DND-41 (cell line): ENCODE data around the gene GOSR2.

Experiments used
- ATAC-seq: fragments of 200-7000 bp; cut with Tn5 transposase; 3 replicates; pipeline ENCODE4 v1.9.1; 2021; ENCODE audit warnings: low read depth; ENCODE audit not compliant: insufficient read depth
- DNase-seq: peaks from one replicate; pipeline ENCODE4 v3.0.0-alpha.2; 2020
- H2AFZ ChIP-seq: 2 replicates; pipeline ENCODE4 v1.6.0; 2012; ENCODE audit warnings: low read depth, low read length
- H3K27ac ChIP-seq: 2 replicates; pipeline ENCODE4 v1.5.1; 2012; ENCODE audit warnings: low read length, inconsistent platforms
- H3K27me3 ChIP-seq: fragments of 200-600 bp; sonication (generic); 2 replicates; pipeline ENCODE4 v1.6.0; 2012; ENCODE audit warnings: low read length, mild to moderate bottlenecking, inconsistent platforms; ENCODE audit not compliant: insufficient read depth, poor library complexity
- H3K36me3 ChIP-seq: 2 replicates; pipeline ENCODE4 v1.5.1; 2012; ENCODE audit warnings: low read length, inconsistent platforms; ENCODE audit not compliant: insufficient read depth
- H3K4me1 ChIP-seq: 2 replicates; pipeline ENCODE4 v1.5.1; 2012; ENCODE audit warnings: mild to moderate bottlenecking, low read length; ENCODE audit not compliant: insufficient read depth
- H3K4me2 ChIP-seq: 2 replicates; pipeline ENCODE4 v1.6.0; 2012; ENCODE audit warnings: mild to moderate bottlenecking, moderate library complexity, low read length, inconsistent platforms; ENCODE audit not compliant: insufficient read depth
- H3K4me3 ChIP-seq, 2 experiments: fragments of 200-600 bp in 1 of 2; shearing (Covaris generic) in 1 of 2; 2 replicates each; pipeline ENCODE4 v1.5.1; 2012 to 2016; ENCODE audit warnings: inconsistent platforms in 2 of 2, low read length in 2 of 2, mild to moderate bottlenecking in 2 of 2, low read depth in 1 of 2, moderate library complexity in 1 of 2
- H3K79me2 ChIP-seq: 2 replicates; pipeline ENCODE4 v1.6.0; 2012; ENCODE audit warnings: low read length, inconsistent platforms; ENCODE audit not compliant: insufficient read depth
- H3K9ac ChIP-seq: 2 replicates; pipeline ENCODE4 v1.6.0; 2012; ENCODE audit warnings: low read depth, mild to moderate bottlenecking, inconsistent platforms, low read length, moderate library complexity
- H3K9me3 ChIP-seq: 2 replicates; pipeline ENCODE4 v1.5.1; 2012; ENCODE audit warnings: low read length, moderate library complexity, mild to moderate bottlenecking, inconsistent platforms; ENCODE audit not compliant: insufficient read depth, severe bottlenecking
- H4K20me1 ChIP-seq: 2 replicates; pipeline ENCODE4 v1.6.0; 2012; ENCODE audit warnings: low read length; ENCODE audit not compliant: insufficient read depth
- EZH2 ChIP-seq: IDR thresholded peaks from 3 replicates; pipeline ENCODE4 v1.6.1; 2012; ENCODE audit warnings: borderline replicate concordance, low read depth, mild to moderate bottlenecking, moderate library complexity, low read length, inconsistent platforms; ENCODE audit not compliant: severe bottlenecking
- TF ChIP-seq, protein P1 (sequence below): IDR thresholded peaks from 2 replicates; pipeline ENCODE4 v1.5.1; 2012; ENCODE audit warnings: borderline replicate concordance, low read length, moderate library complexity, mild to moderate bottlenecking; ENCODE audit not compliant: poor library complexity, severe bottlenecking; ENCODE audit errors: extremely low read depth

Gene GOSR2

DNA sequence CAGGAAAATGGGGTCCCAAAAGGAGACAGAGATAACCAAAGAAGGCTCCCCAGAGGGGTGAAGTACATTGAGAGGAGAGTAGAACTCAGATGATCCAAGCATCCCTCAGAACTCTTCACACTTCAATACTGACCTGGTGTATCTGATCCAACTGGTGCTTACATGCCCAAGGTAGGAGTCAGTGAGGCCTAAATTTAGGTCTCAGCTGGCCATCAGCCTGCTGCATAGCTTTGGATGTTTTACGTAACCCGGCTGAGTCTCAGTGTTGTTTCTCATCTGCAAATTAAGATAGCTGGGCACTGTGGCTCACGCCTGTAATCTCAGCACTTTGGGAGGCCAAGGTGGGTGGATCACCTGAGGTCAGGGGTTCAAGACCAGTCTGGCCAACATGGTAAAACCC lies 11.6 kb upstream of the GOSR2 start:
- Histone ChIP-seq H2AFZ (no peak overlapping the region), H3K9me3 (no peaks in the 10 kb centered on the region), H3K4me2 (no peak overlapping the region), H3K4me1 (no peaks in the 10 kb centered on the region), H3K27ac (no peak overlapping the region), H3K79me2 (no peaks in the 10 kb centered on the region), H4K20me1 (no peaks in the 10 kb centered on the region; the same call in 1 of the 2 replicates), H3K27me3 (peaks cover 12% of the 10 kb centered on the region), H3K4me3 (no peak overlapping the region), H3K36me3 (no peaks in the 10 kb centered on the region), H3K9ac (no peak overlapping the region)
- ATAC-seq (no peak), DNase-seq (no peak)
- TF ChIP-seq, protein P1, sequence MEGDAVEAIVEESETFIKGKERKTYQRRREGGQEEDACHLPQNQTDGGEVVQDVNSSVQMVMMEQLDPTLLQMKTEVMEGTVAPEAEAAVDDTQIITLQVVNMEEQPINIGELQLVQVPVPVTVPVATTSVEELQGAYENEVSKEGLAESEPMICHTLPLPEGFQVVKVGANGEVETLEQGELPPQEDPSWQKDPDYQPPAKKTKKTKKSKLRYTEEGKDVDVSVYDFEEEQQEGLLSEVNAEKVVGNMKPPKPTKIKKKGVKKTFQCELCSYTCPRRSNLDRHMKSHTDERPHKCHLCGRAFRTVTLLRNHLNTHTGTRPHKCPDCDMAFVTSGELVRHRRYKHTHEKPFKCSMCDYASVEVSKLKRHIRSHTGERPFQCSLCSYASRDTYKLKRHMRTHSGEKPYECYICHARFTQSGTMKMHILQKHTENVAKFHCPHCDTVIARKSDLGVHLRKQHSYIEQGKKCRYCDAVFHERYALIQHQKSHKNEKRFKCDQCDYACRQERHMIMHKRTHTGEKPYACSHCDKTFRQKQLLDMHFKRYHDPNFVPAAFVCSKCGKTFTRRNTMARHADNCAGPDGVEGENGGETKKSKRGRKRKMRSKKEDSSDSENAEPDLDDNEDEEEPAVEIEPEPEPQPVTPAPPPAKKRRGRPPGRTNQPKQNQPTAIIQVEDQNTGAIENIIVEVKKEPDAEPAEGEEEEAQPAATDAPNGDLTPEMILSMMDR: no peak
- TF ChIP-seq EZH2: no peak

DNA sequence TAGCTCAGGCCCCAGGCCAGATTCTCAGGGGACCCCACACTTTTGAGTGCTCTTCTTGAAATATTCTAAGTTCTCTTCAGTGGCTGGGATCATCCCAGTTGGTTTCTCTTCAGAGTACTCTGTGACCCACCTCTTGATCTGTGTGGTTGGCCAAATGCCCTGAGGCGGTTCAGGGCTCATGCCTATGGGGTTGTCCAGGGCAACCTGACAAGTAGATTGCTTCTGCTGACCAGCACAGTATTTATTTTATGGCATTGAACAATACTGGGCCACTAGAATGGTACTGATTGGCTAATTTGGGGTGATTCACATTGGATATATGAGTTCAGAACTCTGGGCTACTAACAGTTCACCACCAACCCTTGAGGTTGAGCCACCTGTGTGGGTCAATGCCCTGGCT lies 7.4 kb upstream of the GOSR2 start:
- peaks cover 4% of the 10 kb centered on the region for H3K27me3 ChIP-seq
- no peaks in the 10 kb centered on the region for H3K9me3 ChIP-seq
- no peaks in the 10 kb centered on the region for H3K79me2 ChIP-seq
- H3K27ac ChIP-seq: no peak overlapping the region
- H2AFZ ChIP-seq: no peak overlapping the region
- ATAC-seq (no peak), DNase-seq (no peak)
- no peak overlapping the region for H3K4me3 ChIP-seq
- H3K9ac ChIP-seq: no peak overlapping the region
- H3K36me3 ChIP-seq: no peaks in the 10 kb centered on the region
- TF ChIP-seq, protein P1: no peak
- no peak for TF ChIP-seq EZH2
- H3K4me2 ChIP-seq: no peak overlapping the region
- H4K20me1 ChIP-seq: no peaks in the 10 kb centered on the region; the same call in 1 of the 2 replicates
- H3K4me1 ChIP-seq: no peaks in the 10 kb centered on the region

DNA sequence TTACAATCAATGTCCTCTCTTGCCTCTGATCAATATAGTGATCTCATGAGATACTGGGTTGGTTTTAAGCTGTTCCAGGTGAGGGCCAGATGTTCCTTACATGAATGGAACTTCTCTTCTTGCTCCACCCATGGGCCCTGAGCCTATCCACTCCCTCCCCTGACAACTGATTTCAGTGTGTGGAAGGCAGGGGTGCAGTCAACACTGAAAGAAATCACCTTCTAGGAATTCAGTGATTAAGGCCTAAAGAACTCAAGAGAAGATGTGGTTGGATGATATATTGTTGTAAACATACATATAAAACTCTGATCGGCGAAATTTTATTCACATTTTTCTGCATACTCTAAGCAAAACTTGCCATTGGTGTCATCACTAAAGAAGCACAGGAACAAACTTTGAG lies 6.7 kb upstream of the GOSR2 start:
- TF ChIP-seq, protein P1: no peak
- Histone ChIP-seq H3K9me3 (no peaks in the 10 kb centered on the region), H3K4me3 (no peak overlapping the region), H4K20me1 (no peaks in the 10 kb centered on the region; the same call in 1 of the 2 replicates), H3K79me2 (no peaks in the 10 kb centered on the region), H3K36me3 (no peaks in the 10 kb centered on the region), H3K27ac (no peak overlapping the region), H3K4me2 (no peak overlapping the region), H2AFZ (no peak overlapping the region), H3K4me1 (no peaks in the 10 kb centered on the region), H3K27me3 (no peaks in the 10 kb centered on the region), H3K9ac (no peak overlapping the region)
- ATAC-seq (no peak), DNase-seq (no peak)

DNA sequence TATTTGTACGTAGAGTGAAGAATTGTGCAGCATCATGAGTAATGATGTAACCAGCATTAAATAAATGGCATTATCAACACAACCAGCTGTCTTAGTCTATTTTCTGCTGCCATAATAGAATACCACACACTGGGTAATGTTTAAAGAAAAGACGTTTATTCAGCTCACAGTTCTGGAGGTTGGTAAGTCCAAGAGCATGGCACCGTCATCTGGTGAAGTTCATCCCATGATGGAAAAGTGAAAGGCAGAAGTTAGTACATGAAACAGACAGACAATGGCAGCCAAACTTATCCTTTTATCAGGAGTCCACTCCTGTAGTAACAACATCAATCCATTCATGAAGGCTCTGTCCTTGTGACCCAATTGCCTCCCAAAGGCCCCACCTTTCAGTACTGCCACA lies 6.3 kb upstream of the GOSR2 start:
- no peak overlapping the region for H2AFZ ChIP-seq
- no peaks in the 10 kb centered on the region for H3K36me3 ChIP-seq
- TF ChIP-seq EZH2: no peak
- TF ChIP-seq, protein P1: no peak
- no peaks in the 10 kb centered on the region for H3K9me3 ChIP-seq
- no peaks in the 10 kb centered on the region; the same call in 1 of the 2 replicates for H4K20me1 ChIP-seq
- H3K27me3 ChIP-seq: no peaks in the 10 kb centered on the region
- ATAC-seq (no peak), DNase-seq (no peak)
- no peaks in the 10 kb centered on the region for H3K79me2 ChIP-seq
- H3K4me2 ChIP-seq: no peak overlapping the region
- no peaks in the 10 kb centered on the region for H3K4me1 ChIP-seq
- H3K9ac ChIP-seq: no peak overlapping the region
- no peak overlapping the region for H3K4me3 ChIP-seq
- no peak overlapping the region for H3K27ac ChIP-seq
